Adrenal gland (tissue), 12 donors: ENCODE results near the gene SF3B4. TPM values are rescaled to one million over a fixed set of nuclear protein-coding genes. Genes with fewer than 3 reads are reported as not detected.

Experiments used
- DNase-seq, 7 donors: peaks; one replicate each; pipeline ENCODE4 v3.0.0-alpha.2; 2019 to 2020
- H3K27ac ChIP-seq, 5 donors: fragments of 200-600 bp; sonication (generic) in 4 of 5; 1 replicate in 3 of 5; 2 replicates in 2 of 5; pipeline versions ENCODE4 v1.5.1 to v1.8.0; 2016 to 2020; ENCODE audit warnings: mild to moderate bottlenecking in 1 of 5
- H3K27me3 ChIP-seq: fragments of 200-600 bp; 2 replicates; pipeline ENCODE4 v1.8.0; 2021
- H3K36me3 ChIP-seq, 2 donors: fragments of 200-600 bp; replicated peaks in 1 of 2; 1 replicate in 1 of 2; 2 replicates in 1 of 2; pipeline versions ENCODE4 v1.5.1 to v1.8.0; 2018 to 2022
- H3K4me1 ChIP-seq, 2 donors: fragments of 200-600 bp; replicated peaks in 1 of 2; 1 replicate in 1 of 2; 2 replicates in 1 of 2; pipeline versions ENCODE4 v1.5.1 to v1.8.0; 2018 to 2021
- H3K4me3 ChIP-seq, 4 donors: fragments of 200-600 bp; sonication (generic) in 3 of 4; one replicate each; pipeline ENCODE4 v1.5.1; 2016 to 2018
- H3K9me3 ChIP-seq, 3 donors: fragments of 200-600 bp; sonication (generic) in 1 of 3; replicated peaks in 1 of 3; 1 replicate in 2 of 3; 2 replicates in 1 of 3; pipeline versions ENCODE4 v1.5.1 to v1.8.0; 2016 to 2021
- CTCF ChIP-seq, 6 experiments: fragments of 450-650 bp in 4 of 6; fragments of 200-600 bp in 2 of 6; sonication (generic) in 1 of 6; IDR thresholded peaks; 1 replicate in 5 of 6; 2 replicates in 1 of 6; pipeline versions ENCODE4 v1.5.1 to v1.8.0; 2016 to 2021; ENCODE audit warnings: antibody characterized with exemption in 6 of 6, mild to moderate bottlenecking in 2 of 6, moderate library complexity in 1 of 6
- POLR2A ChIP-seq, 2 donors: fragments of 450-650 bp; IDR thresholded peaks; one replicate each; pipeline ENCODE4 v1.6.1; 2017; ENCODE audit warnings: antibody characterized with exemption in 2 of 2, mild to moderate bottlenecking in 2 of 2, moderate library complexity in 1 of 2
- WGBS, 4 donors: extraction: QIAGEN DNeasy Blood & Tissue Kit in 2 of 4; methylation state at CpG; one replicate each; pipeline versions ENCODE4 v1.1.5 to v1.1.7; 2013 to 2017; 5-methylcytosine and 5-hydroxymethylcytosine counted together
- intact Hi-C, 2 donors: fragments of 100-400 bp; cut with DNase I; formaldehyde crosslinking; loops; one replicate each; pipeline versions ENCODE4 v1.14.1 to v1.15.0; 2022 to 2023
- polyA plus RNA-seq, 3 donors: library from polyadenylated mRNA; stranded (reverse); fragments of 200-250 nt in 2 of 3; fragments of 350-450 nt in 1 of 3; fragmentation: Illumina TruSeq in 1 of 3; extraction: RNeasy Lipid Tissue Mini Kit (QIAGEN cat#74804) in 1 of 3; gene quantifications; one replicate each; pipeline ENCODE4 v1.2.3, GENCODE V29; 2013 to 2014
- total RNA-seq, 9 donors: library from RNA; depleted of rRNA in 4 of 9; stranded (reverse); fragments of >200 nt in 4 of 9; fragments of 120-200 nt in 1 of 9; fragmentation: NEBNext Ultra II Directional in 1 of 9; extraction: Animal tissue kit (Norgen Biotek cat#: 25700) in 1 of 9; gene quantifications; one replicate each; pipeline versions ENCODE4 v1.1.0 to v1.2.4, GENCODE V29; 2013 to 2023
- donor health status: healthy with polysubstance abuse.
- donor health status: Bipolar disorder and iron deficiency.
- donor health status: DM: yes; HTN: yes; CAD: no.
- donor health status: DM: no; HTN: no; CAD: no.
- donor health status: DM: no; HTN: no; CAD: no.
- donor health status: DM: yes; HTN: yes; CAD: no.

SF3B4 gene
- total and polyA plus RNA-seq, 12 donors, result 10.2 to 83.6 (median 42.2) TPM

GRCh38 chr1:149915429-149916192 is 12.0 kb downstream of the SF3B4 start:
- Histone ChIP-seq H3K36me3 (no peaks in the 10 kb centered on the region), H3K4me3 (no peak overlapping the region), H3K9me3 (no peaks in the 10 kb centered on the region), H3K4me1 (peaks cover 0 to 9% of the 10 kb centered on the region in 2 donors), H3K27me3 (no peaks in the 10 kb centered on the region), H3K27ac (peak overlapping the region in 1 of 5 donors; percentile 22)
- no peak for DNase-seq
- WGBS, 4 donors, result 84 to 91% (median 85%) methylated on average over 9 to 11 of the region's 11 CpGs
- intact Hi-C loops, result no loop called here
- TF ChIP-seq POLR2A (IDR thresholded peaks at IDR 0.05) (no peak), CTCF (IDR thresholded peaks at IDR 0.05) (no peak)

GRCh38 chr1:149914545-149914944 is 13.1 kb downstream of the SF3B4 start:
- H3K36me3 ChIP-seq, result no peaks in the 10 kb centered on the region
- intact Hi-C loops, result no loop called here
- H3K4me1 ChIP-seq, result peaks cover 0 to 9% of the 10 kb centered on the region in 2 donors
- 74 to 100% (median 92%) methylated on average over 1 of the region's 1 CpG for WGBS, 4 donors
- no peak overlapping the region for H3K27ac ChIP-seq
- H3K9me3 ChIP-seq, result no peaks in the 10 kb centered on the region
- H3K27me3 ChIP-seq, result no peaks in the 10 kb centered on the region
- DNase-seq, result no peak
- TF ChIP-seq POLR2A (IDR thresholded peaks at IDR 0.05) (no peak), CTCF (IDR thresholded peaks at IDR 0.05) (no peak)
- H3K4me3 ChIP-seq, result no peak overlapping the region

- Histone ChIP-seq H3K9me3 (no peaks in the 10 kb centered on the region), H3K4me1 (no peaks in the 10 kb centered on the region), H3K36me3 (no peaks in the 10 kb centered on the region), H3K27ac (no peak overlapping the region), H3K27me3 (no peaks in the 10 kb centered on the region), H3K4me3 (no peak overlapping the region)
- WGBS, 4 donors, result 79 to 95% (median 87%) methylated on average over 9 to 10 of the region's 10 CpGs
- intact Hi-C loops, result no loop called here
- TF ChIP-seq POLR2A (IDR thresholded peaks at IDR 0.05) (no peak), CTCF (IDR thresholded peaks at IDR 0.05) (no peak)
- no peak for DNase-seq
Observed at GRCh38 chr1:149906570-149907075, 21.0 kb downstream of the SF3B4 start.

GRCh38 chr1:149903836-149904491 is 23.6 kb downstream of the SF3B4 start:
- no peak overlapping the region for H3K27ac ChIP-seq
- no peaks in the 10 kb centered on the region for H3K9me3 ChIP-seq
- WGBS, 4 donors, result 85 to 93% (median 89%) methylated on average over 3 to 5 of the region's 5 CpGs
- DNase-seq, result no peak
- H3K4me1 ChIP-seq, result peaks cover 0 to 6% of the 10 kb centered on the region in 2 donors
- intact Hi-C loops, result no loop called here
- H3K36me3 ChIP-seq, result no peaks in the 10 kb centered on the region
- no peaks in the 10 kb centered on the region for H3K27me3 ChIP-seq
- H3K4me3 ChIP-seq, result no peak overlapping the region
- no peak for TF ChIP-seq POLR2A (IDR thresholded peaks at IDR 0.05)
- no peak for TF ChIP-seq CTCF (IDR thresholded peaks at IDR 0.05)
